Activated B cell treated with CpG ODN at 0.5 μM for 24 hours (primary cell): ENCODE measurements around the gene TDRD6. TPM values are rescaled to one million over a fixed set of nuclear protein-coding genes. Genes with fewer than 3 reads are reported as not detected.

Experiments
- ATAC-seq: fragments of 200-7000 bp; cut with Tn5 transposase; one replicate; pipeline ENCODE4 v1.10.0; 2021; ENCODE audit warnings: low read depth, mild to moderate bottlenecking, moderate library complexity
- CTCF ChIA-PET: fragments of 350-600 bp; sonication (Branson Sonifier 250); formaldehyde crosslinking; loops from one replicate; lab custom pipeline; 2021; ENCODE audit warnings: antibody characterized with exemption; lab: Charles Lee
- POLR2A ChIA-PET: fragments of 350-600 bp; sonication (Branson Sonifier 250); formaldehyde crosslinking; loops from one replicate; lab custom pipeline; 2021; ENCODE audit warnings: antibody characterized with exemption; lab: Charles Lee
- DNase-seq: peaks from one replicate; pipeline ENCODE4 v3.0.0; 2022
- H3K27ac Mint-ChIP-seq: one replicate; pipeline ENCODE4 v1.8.0; 2020; ENCODE audit warnings: mixed read lengths
- H3K27me3 Mint-ChIP-seq: one replicate; pipeline ENCODE4 v1.8.0; 2021; ENCODE audit warnings: mixed read lengths
- H3K36me3 Mint-ChIP-seq: one replicate; pipeline ENCODE4 v1.8.0; 2021; ENCODE audit warnings: low read depth, mixed read lengths
- H3K4me1 Mint-ChIP-seq: one replicate; pipeline ENCODE4 v1.8.0; 2021; ENCODE audit warnings: mixed read lengths
- H3K4me3 Mint-ChIP-seq: one replicate; pipeline ENCODE4 v1.8.0; 2020; ENCODE audit warnings: mild to moderate bottlenecking, mixed read lengths
- H3K9me3 Mint-ChIP-seq: one replicate; pipeline ENCODE4 v1.8.0; 2020; ENCODE audit warnings: mixed read lengths
- intact Hi-C: fragments of 100-400 bp; cut with micrococcal nuclease; formaldehyde crosslinking; loops from one replicate; pipeline ENCODE4 v1.15.1; 2024
- total RNA-seq: library from RNA; stranded (reverse); gene quantifications from 2 replicates; pipeline ENCODE4 v1.2.3, GENCODE V29; 2022
- TF ChIP-seq, protein P1 (sequence below): fragments of 200-600 bp; IDR thresholded peaks from one replicate; pipeline ENCODE4 v1.8.0; 2022; ENCODE audit warnings: antibody characterized with exemption, mild to moderate bottlenecking

The TDRD6 gene
- total RNA-seq, 1 donor from 2014 or later, result not detected

GRCh38 chr6:46730921-46731461 lies 43.3 kb downstream of the TDRD6 start:
- intact Hi-C loops, result no loop called here
- Mint-ChIP-seq H3K4me1 (peaks cover 13% of the 10 kb centered on the region), H3K9me3 (no peaks in the 10 kb centered on the region), H3K36me3 (no peaks in the 10 kb centered on the region), H3K27ac (no peak overlapping the region), H3K4me3 (no peak overlapping the region), H3K27me3 (peaks cover 53% of the 10 kb centered on the region)
- ChIA-PET POLR2A (no interaction called here), CTCF (no interaction called here)
- ATAC-seq, result no peak
- DNase-seq, result no peak
- TF ChIP-seq, protein P1, sequence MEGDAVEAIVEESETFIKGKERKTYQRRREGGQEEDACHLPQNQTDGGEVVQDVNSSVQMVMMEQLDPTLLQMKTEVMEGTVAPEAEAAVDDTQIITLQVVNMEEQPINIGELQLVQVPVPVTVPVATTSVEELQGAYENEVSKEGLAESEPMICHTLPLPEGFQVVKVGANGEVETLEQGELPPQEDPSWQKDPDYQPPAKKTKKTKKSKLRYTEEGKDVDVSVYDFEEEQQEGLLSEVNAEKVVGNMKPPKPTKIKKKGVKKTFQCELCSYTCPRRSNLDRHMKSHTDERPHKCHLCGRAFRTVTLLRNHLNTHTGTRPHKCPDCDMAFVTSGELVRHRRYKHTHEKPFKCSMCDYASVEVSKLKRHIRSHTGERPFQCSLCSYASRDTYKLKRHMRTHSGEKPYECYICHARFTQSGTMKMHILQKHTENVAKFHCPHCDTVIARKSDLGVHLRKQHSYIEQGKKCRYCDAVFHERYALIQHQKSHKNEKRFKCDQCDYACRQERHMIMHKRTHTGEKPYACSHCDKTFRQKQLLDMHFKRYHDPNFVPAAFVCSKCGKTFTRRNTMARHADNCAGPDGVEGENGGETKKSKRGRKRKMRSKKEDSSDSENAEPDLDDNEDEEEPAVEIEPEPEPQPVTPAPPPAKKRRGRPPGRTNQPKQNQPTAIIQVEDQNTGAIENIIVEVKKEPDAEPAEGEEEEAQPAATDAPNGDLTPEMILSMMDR, result no peak

DNA sequence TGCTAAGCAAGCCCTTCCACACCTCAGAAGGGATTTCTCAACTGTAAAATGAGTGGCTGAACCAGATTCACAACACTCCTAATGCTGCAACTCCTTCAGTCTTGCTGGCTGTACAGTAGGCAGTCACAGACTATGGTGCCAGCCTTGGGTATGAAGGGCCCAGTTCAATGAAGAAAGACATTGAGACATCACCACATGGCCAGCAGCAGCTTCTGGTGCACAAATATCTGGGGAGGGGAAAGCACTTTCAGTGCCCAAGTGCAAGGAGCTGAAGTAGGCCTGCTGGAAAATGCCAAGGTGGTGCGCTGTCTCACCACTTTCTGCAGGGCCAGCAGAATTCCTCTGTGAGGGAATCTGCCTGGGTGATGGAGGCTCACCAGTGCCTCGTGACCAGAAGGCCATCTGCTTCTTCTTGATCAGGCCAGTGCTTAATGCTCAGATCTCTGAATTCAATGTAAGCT lies 45.7 kb downstream of the TDRD6 start:
- Mint-ChIP-seq H3K36me3 (no peaks in the 10 kb centered on the region), H3K9me3 (no peaks in the 10 kb centered on the region), H3K4me1 (peaks cover 13% of the 10 kb centered on the region), H3K27me3 (peaks cover 55% of the 10 kb centered on the region), H3K27ac (no peak overlapping the region), H3K4me3 (no peak overlapping the region)
- intact Hi-C loops, result no loop called here
- ChIA-PET POLR2A (no interaction called here), CTCF (interaction anchor here (1.1 kb wide), 1 partner anchor 64 kb away, joined by 3 read pairs; no protein-coding TSS in a partner anchor)
- TF ChIP-seq, protein P1, result no peak
- ATAC-seq (no peak), DNase-seq (no peak)

- peaks cover 55% of the 10 kb centered on the region for H3K27me3 Mint-ChIP-seq
- ATAC-seq, result no peak
- POLR2A ChIA-PET, result no interaction called here
Measured at GRCh38 chr6:46734867-46735719, 47.4 kb downstream of the TDRD6 start, which contains the start of gene PLA2G7. TSS of gene PLA2G7 (minus strand) at chr6:46735375. CDS start at chr6:46722891, 12,484 bp downstream.

DNA sequence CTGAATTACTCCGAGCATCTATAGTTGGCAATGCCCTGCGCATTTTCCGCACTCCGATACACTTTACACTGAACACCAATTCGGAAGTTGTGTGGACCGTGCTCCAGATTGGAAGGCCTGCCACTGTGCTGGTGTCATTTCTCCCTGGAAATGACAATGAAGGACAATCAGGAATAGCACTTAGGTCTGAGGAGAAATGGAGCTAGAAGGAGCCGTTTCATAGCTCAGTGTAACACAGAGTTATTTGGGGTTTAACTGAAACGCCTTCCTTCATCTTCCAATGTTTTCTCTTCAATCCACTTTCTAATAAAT lies 48.0 kb downstream of the TDRD6 start:
- TF ChIP-seq, protein P1, result no peak
- ATAC-seq, result no peak
- H3K27ac Mint-ChIP-seq, result no peak overlapping the region
- H3K36me3 Mint-ChIP-seq, result no peaks in the 10 kb centered on the region
- no peaks in the 10 kb centered on the region for H3K9me3 Mint-ChIP-seq
- DNase-seq, result no peak
- ChIA-PET POLR2A (no interaction called here), CTCF (no interaction called here)
- intact Hi-C loops, result no loop called here
- H3K4me3 Mint-ChIP-seq, result no peak overlapping the region
- peaks cover 54% of the 10 kb centered on the region for H3K27me3 Mint-ChIP-seq
- H3K4me1 Mint-ChIP-seq, result peaks cover 13% of the 10 kb centered on the region

More at GRCh38 chr6:46734867-46735719, 47.4 kb downstream of the TDRD6 start, which contains the start of gene PLA2G7:
- CTCF ChIA-PET, result no interaction called here
- H3K36me3 Mint-ChIP-seq, result no peaks in the 10 kb centered on the region
- H3K4me3 Mint-ChIP-seq, result peak within 1 kb of the TSS; percentile 46
- intact Hi-C loops, result no loop called here
- H3K4me1 Mint-ChIP-seq, result peaks cover 13% of the 10 kb centered on the region
- H3K9me3 Mint-ChIP-seq, result no peaks in the 10 kb centered on the region
- DNase-seq, result no peak
- TF ChIP-seq, protein P1, result no peak
- no peak within 1 kb of the TSS for H3K27ac Mint-ChIP-seq

DNA sequence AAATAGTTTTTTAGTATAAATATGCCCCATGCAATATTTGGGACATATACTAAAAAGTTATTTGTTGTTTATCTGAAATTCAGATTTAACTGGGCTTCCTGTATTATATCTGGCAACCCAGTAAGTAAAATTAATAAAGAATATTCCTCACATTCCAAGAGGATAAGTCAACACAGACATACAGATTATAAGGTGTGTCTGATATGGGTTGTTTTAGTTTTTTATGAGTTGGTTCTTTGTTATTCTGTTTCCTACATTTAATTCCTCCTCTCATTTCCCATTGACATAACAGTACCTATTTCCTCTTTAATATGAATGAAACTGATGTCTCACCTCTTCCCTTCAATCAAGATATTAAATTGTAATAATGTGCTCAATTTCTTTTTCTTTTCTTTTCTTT lies 49.2 kb downstream of the TDRD6 start:
- DNase-seq, result no peak
- H3K9me3 Mint-ChIP-seq, result no peaks in the 10 kb centered on the region

More for the DNA sequence above, 49.2 kb downstream of the TDRD6 start:
- Mint-ChIP-seq H3K27ac (no peak overlapping the region), H3K36me3 (no peaks in the 10 kb centered on the region), H3K4me3 (no peak overlapping the region), H3K27me3 (peaks cover 46% of the 10 kb centered on the region), H3K4me1 (peaks cover 13% of the 10 kb centered on the region)
- POLR2A ChIA-PET, result no interaction called here
- TF ChIP-seq, protein P1, result no peak
- intact Hi-C loops, result no loop called here
- CTCF ChIA-PET, result no interaction called here
- ATAC-seq, result no peak
